ENCODE results near the gene CARD11.

Gene CARD11

DNA sequence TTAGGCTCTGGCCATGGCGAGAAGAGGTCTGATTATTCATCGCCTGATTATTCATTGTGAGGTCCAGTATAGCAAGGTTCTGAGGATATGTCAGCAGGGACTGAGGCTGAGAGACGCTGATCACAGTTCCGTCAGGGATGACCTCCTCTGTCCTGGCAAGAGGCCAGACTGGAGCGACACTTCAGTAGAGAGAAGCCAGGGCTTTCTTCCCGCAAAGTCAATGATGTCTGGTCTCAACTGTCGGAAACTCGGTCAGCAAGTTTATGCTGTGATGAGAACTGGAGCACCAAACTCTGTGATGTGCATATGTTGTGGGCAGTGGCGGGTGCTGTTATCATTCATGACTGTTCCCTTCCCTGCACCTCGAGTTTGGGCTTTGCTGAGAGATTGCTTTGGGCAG lies 170.5 kb downstream of the CARD11 start:
- H3K36me3 ChIP-seq (ENCODE audit: insufficient read depth, low read length), result no peaks in the 10 kb centered on the region
- H3F3A ChIP-seq (ENCODE audit: low read depth), result peaks cover 3% of the 10 kb centered on the region
- H2AFZ ChIP-seq (ENCODE audit: low read length), result no peak overlapping the region
- no peaks in the 10 kb centered on the region for H3K9me2 ChIP-seq (replicated peaks; ENCODE audit: low read depth, low read length)
- no peak overlapping the region for H3K4me3 ChIP-seq (ENCODE audit: low read length, poor library complexity, severe bottlenecking)
- no peaks in the 10 kb centered on the region for H3K27me3 ChIP-seq (ENCODE audit: insufficient read depth, low read length, poor library complexity, severe bottlenecking)
- H4K20me1 ChIP-seq (ENCODE audit: insufficient read depth, low read length, poor library complexity, severe bottlenecking), result no peaks in the 10 kb centered on the region
- peaks cover 11% of the 10 kb centered on the region; the same call in 1 of the 2 replicates for H3K79me2 ChIP-seq (ENCODE audit: insufficient read depth, low read length)
- no peak for TF ChIP-seq EZH2phosphoT487 (IDR thresholded peaks at IDR 0.05; ENCODE audit: borderline replicate concordance)
- TF ChIP-seq, protein P1, sequence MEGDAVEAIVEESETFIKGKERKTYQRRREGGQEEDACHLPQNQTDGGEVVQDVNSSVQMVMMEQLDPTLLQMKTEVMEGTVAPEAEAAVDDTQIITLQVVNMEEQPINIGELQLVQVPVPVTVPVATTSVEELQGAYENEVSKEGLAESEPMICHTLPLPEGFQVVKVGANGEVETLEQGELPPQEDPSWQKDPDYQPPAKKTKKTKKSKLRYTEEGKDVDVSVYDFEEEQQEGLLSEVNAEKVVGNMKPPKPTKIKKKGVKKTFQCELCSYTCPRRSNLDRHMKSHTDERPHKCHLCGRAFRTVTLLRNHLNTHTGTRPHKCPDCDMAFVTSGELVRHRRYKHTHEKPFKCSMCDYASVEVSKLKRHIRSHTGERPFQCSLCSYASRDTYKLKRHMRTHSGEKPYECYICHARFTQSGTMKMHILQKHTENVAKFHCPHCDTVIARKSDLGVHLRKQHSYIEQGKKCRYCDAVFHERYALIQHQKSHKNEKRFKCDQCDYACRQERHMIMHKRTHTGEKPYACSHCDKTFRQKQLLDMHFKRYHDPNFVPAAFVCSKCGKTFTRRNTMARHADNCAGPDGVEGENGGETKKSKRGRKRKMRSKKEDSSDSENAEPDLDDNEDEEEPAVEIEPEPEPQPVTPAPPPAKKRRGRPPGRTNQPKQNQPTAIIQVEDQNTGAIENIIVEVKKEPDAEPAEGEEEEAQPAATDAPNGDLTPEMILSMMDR (conservative IDR thresholded peaks at IDR 0.05; ENCODE audit: low read length), result no peak
- H3K9me3 ChIP-seq (ENCODE audit: insufficient read depth, low read depth, low read length), result no peaks in the 10 kb centered on the region
- no peak overlapping the region for H3K9ac ChIP-seq (ENCODE audit: low read depth, low read length, poor library complexity, severe bottlenecking)
- no peak overlapping the region for H3K4me2 ChIP-seq (ENCODE audit: low read depth, low read length, poor library complexity, severe bottlenecking)
- H3K4me1 ChIP-seq (ENCODE audit: insufficient read depth, low read length, poor library complexity, severe bottlenecking), result peaks cover 64% of the 10 kb centered on the region

DNA sequence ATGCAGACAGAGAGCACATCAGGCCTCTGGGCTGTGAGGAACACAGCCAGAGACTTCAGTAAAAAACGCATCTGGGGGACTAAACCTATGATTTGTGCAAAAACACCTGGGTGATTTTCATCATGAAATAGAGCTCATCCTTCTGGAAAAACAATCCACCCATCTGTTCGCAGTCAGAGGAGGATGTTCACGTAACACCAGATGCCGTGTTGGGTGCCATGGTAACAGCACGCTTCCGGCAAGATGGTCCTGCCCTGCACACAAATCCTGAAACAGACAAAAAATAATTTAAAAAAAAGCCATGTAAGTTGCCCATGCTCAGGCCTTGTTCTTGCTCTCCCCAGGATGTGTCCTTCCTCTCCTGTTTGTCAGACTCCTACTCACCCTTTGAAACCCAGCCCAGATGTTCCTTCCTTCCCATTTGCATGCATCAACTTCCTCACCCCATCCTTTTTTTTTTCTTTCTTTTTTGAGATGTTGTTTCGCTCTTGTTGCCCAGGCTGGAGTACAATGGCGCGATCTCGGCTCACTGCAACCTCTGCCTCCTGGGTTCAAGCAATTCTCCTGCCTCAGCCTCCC lies 171.3 kb downstream of the CARD11 start:
- peaks cover 61% of the 10 kb centered on the region for H3K4me1 ChIP-seq (ENCODE audit: insufficient read depth, low read length, poor library complexity, severe bottlenecking)
- peaks cover 3% of the 10 kb centered on the region; the same call in 1 of the 2 replicates for H3F3A ChIP-seq (ENCODE audit: low read depth)
- no peak for TF ChIP-seq EZH2phosphoT487 (IDR thresholded peaks at IDR 0.05; ENCODE audit: borderline replicate concordance)
- H2AFZ ChIP-seq (ENCODE audit: low read length), result no peak overlapping the region
- no peaks in the 10 kb centered on the region for H3K9me2 ChIP-seq (replicated peaks; ENCODE audit: low read depth, low read length)
- H3K9me3 ChIP-seq (ENCODE audit: insufficient read depth, low read depth, low read length), result no peaks in the 10 kb centered on the region
- H3K4me3 ChIP-seq (ENCODE audit: low read length, poor library complexity, severe bottlenecking), result no peak overlapping the region
- peaks cover 11% of the 10 kb centered on the region; the same call in 1 of the 2 replicates for H3K79me2 ChIP-seq (ENCODE audit: insufficient read depth, low read length)
- H3K9ac ChIP-seq (ENCODE audit: low read depth, low read length, poor library complexity, severe bottlenecking), result no peak overlapping the region
- no peaks in the 10 kb centered on the region for H3K36me3 ChIP-seq (ENCODE audit: insufficient read depth, low read length)
- no peaks in the 10 kb centered on the region for H3K27me3 ChIP-seq (ENCODE audit: insufficient read depth, low read length, poor library complexity, severe bottlenecking)
- no peaks in the 10 kb centered on the region for H4K20me1 ChIP-seq (ENCODE audit: insufficient read depth, low read length, poor library complexity, severe bottlenecking)
- H3K4me2 ChIP-seq (ENCODE audit: low read depth, low read length, poor library complexity, severe bottlenecking), result no peak overlapping the region

DNA sequence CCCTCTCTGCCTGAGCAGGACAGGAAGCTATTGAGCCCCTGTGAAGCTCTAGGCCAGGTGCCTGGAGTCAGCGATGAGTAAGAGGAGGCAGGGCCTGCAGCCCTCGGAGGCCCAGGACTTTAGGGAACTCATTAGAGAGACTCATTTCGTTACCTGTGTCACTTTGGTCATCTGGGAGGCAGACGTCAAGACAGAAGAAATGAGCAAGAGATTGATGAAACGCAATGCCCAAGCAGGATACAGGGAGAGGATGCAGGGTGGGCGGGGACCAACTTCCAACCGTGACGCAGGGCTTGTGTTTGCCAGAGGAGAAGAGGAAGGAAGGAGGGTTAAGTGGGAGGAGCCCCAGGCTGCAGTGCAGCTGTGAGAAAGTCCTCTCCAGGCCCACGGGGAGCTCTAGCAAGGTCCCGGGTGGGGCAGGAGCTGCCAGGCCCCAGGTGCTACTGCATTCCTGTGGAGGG lies 173.2 kb downstream of the CARD11 start:
- H3K4me1 ChIP-seq (ENCODE audit: insufficient read depth, low read length, poor library complexity, severe bottlenecking), result peaks cover 61% of the 10 kb centered on the region
- H3K4me3 ChIP-seq (ENCODE audit: low read length, poor library complexity, severe bottlenecking), result peak overlapping the region; percentile 78
- no peaks in the 10 kb centered on the region for H4K20me1 ChIP-seq (ENCODE audit: insufficient read depth, low read length, poor library complexity, severe bottlenecking)
- peak overlapping the region; percentile 82 for H2AFZ ChIP-seq (ENCODE audit: low read length)
- H3K4me2 ChIP-seq (ENCODE audit: low read depth, low read length, poor library complexity, severe bottlenecking), result peak overlapping the region; percentile 89
- TF ChIP-seq, protein P1 (conservative IDR thresholded peaks at IDR 0.05; ENCODE audit: low read length), result no peak
- TF ChIP-seq EZH2phosphoT487 (IDR thresholded peaks at IDR 0.05; ENCODE audit: borderline replicate concordance), result no peak
- no peaks in the 10 kb centered on the region for H3K36me3 ChIP-seq (ENCODE audit: insufficient read depth, low read length)
- H3F3A ChIP-seq (ENCODE audit: low read depth), result peaks cover 3% of the 10 kb centered on the region; the same call in 1 of the 2 replicates
- peak overlapping the region; percentile 79 for H3K9ac ChIP-seq (ENCODE audit: low read depth, low read length, poor library complexity, severe bottlenecking)
- no peaks in the 10 kb centered on the region for H3K9me3 ChIP-seq (ENCODE audit: insufficient read depth, low read depth, low read length)
- H3K79me2 ChIP-seq (ENCODE audit: insufficient read depth, low read length), result peaks cover 11% of the 10 kb centered on the region; the same call in 1 of the 2 replicates
- no peaks in the 10 kb centered on the region for H3K9me2 ChIP-seq (replicated peaks; ENCODE audit: low read depth, low read length)
- H3K27me3 ChIP-seq (ENCODE audit: insufficient read depth, low read length, poor library complexity, severe bottlenecking), result no peaks in the 10 kb centered on the region
